K562 (cell line): ENCODE data around the gene PLOD1. TPM values are rescaled to one million over a fixed set of nuclear protein-coding genes. Genes with fewer than 3 reads are reported as not detected.

ENCODE experiments used
- CEBPZ ChIP-seq: fragments of 150-350 bp; IDR thresholded peaks from 2 replicates; pipeline ENCODE4 v1.6.1; 2014; ENCODE audit warnings: low read depth, mild to moderate bottlenecking, low read length, borderline replicate concordance
- CREB3L1 ChIP-seq: fragments of 450-650 bp; IDR thresholded peaks from 2 replicates; pipeline ENCODE4 v1.6.1; 2014; ENCODE audit warnings: low read depth, mild to moderate bottlenecking, moderate library complexity, borderline replicate concordance
- CREM ChIP-seq: IDR thresholded peaks from 2 replicates; pipeline ENCODE4 v1.6.1; 2014; ENCODE audit warnings: antibody characterized with exemption, low read depth
- CTCF ChIP-seq, 3 experiments: IDR thresholded peaks in 2 of 3; conservative IDR thresholded peaks in 1 of 3; 2 replicates each; pipeline ENCODE4 v1.5.1; 2011 to 2012; ENCODE audit warnings: low read length in 3 of 3, mild to moderate bottlenecking in 3 of 3, control low read depth in 2 of 3, improper control_type of control experiment in 1 of 3, inconsistent platforms in 1 of 3, low read depth in 1 of 3, mixed read lengths in 1 of 3, moderate library complexity in 1 of 3; ENCODE audit not compliant: insufficient read depth in 2 of 3
- GABPA ChIP-seq: fragments of 200-800 bp; sonication (Bioruptor generic); conservative IDR thresholded peaks from 2 replicates; pipeline ENCODE4 v1.6.1; 2016; ENCODE audit warnings: low read depth, missing genetic modification characterization, missing compliant biosample characterization
- HNRNPK ChIP-seq: fragments of 200-400 bp; formaldehyde crosslinking; IDR thresholded peaks from one replicate; pipeline ENCODE4 v1.6.1; 2018; ENCODE audit warnings: mild to moderate bottlenecking, low read depth, low read length; ENCODE audit not compliant: poor library complexity, severe bottlenecking
- MAFK ChIP-seq: IDR thresholded peaks from 2 replicates; pipeline ENCODE4 v1.6.1; 2011; ENCODE audit warnings: low read length, improper control_type of control experiment
- MYNN ChIP-seq, 2 experiments: sonication (generic); formaldehyde crosslinking in 1 of 2; IDR thresholded peaks; 2 replicates each; pipeline versions ENCODE4 v1.5.0 to v1.6.1; 2016 to 2020; ENCODE audit warnings: antibody characterized with exemption in 1 of 2, missing genetic modification reagents in 1 of 2
- OTX1 ChIP-seq: fragments of 450-650 bp; formaldehyde crosslinking; IDR thresholded peaks from 2 replicates; pipeline ENCODE4 v1.4.0; 2022; ENCODE audit warnings: mild to moderate bottlenecking
- POLR3A ChIP-seq: IDR thresholded peaks from 2 replicates; pipeline ENCODE4 v1.6.1; 2011; ENCODE audit warnings: borderline replicate concordance, mild to moderate bottlenecking, moderate library complexity; ENCODE audit not compliant: insufficient read length, insufficient read depth; ENCODE audit errors: extremely low read depth
- ZEB2 ChIP-seq: fragments of 450-650 bp; IDR thresholded peaks from 2 replicates; pipeline ENCODE4 v1.6.1; 2016
- ZNF354B ChIP-seq: fragments of 250-450 bp; sonication (Bioruptor Pico); IDR thresholded peaks from 2 replicates; pipeline ENCODE4 v1.4.0; 2020
- ZNF407 ChIP-seq: fragments of 450-650 bp; IDR thresholded peaks from 2 replicates; pipeline ENCODE4 v1.6.1; 2016; ENCODE audit warnings: low read depth
- polyA plus RNA-seq, 8 experiments: library from polyadenylated mRNA; depleted of rRNA in 4 of 8; stranded (reverse) in 5 of 8; unstranded in 3 of 8; fragments of >200 nt; fragmentation: Nextera tagmentation in 2 of 8; fragmentation: Illumina TruSeq in 1 of 8; extraction: Ambion mirVana in 2 of 8; extraction: Trizol in 1 of 8; gene quantifications; 2 replicates each; pipeline versions ENCODE4 v1.2.1 to v1.2.3, GENCODE V29; 2011 to 2014; ENCODE audit warnings: inconsistent platforms in 1 of 8, missing spikeins in 1 of 8
- total RNA-seq, 7 experiments: library from RNA; depleted of rRNA in 6 of 7; stranded (reverse); fragments of >200 nt in 6 of 7; fragmentation: Illumina TruSeq in 2 of 7; extraction: Trizol in 2 of 7; gene quantifications; 2 replicates each; pipeline versions ENCODE4 v1.2.1 to v1.2.3, GENCODE V29; 2011 to 2021; ENCODE audit warnings: low replicate concordance in 1 of 7

Gene PLOD1
- total and polyA plus RNA-seq, 9 of the 15 experiments (the other 6 are each of a cell fraction or from before 2014, with no cell fraction given): 16.6 to 90.8 (median 52.7) TPM

GRCh38 chr1:11955221-11955620, 20.7 kb downstream of the PLOD1 start (continued):
- TF ChIP-seq CREB3L1 (no peak), ZNF407 (no peak), ZEB2 (0 out of 2 replicates have a peak, but pooled peaks have one; percentile 47), ZNF354B (CRISPR knock-in tag) (no peak), HNRNPK (no peak), MYNN (IDR thresholded peaks at IDR 0.05) (no peak), MYNN (CRISPR knock-in tag; IDR thresholded peaks at IDR 0.05) (no peak), OTX1 (CRISPR knock-in tag) (no peak), CTCF (IDR thresholded peaks at IDR 0.05 in 2 of 3, conservative IDR thresholded peaks at IDR 0.05 in 1 of 3; ENCODE audit: insufficient read depth in 2 of 3, low read depth in 1 of 3, low read length in 3 of 3) (no peak), CEBPZ (no peak), POLR3A (no peak), GABPA (peak; percentile 72), CREM (peak; percentile 62), MAFK (no peak)
